ENCODE results near the gene BMP8A. TPM values are rescaled to one million over a fixed set of nuclear protein-coding genes. Genes with fewer than 3 reads are reported as not detected.
"Not testable (repeated sequence)": the region's sequence is repeated elsewhere in the genome, so short reads cannot be mapped to it uniquely, and the experiment has no call there.

BMP8A gene
- total and polyA plus RNA-seq, 2 donors from 2014 or later: 1.2 TPM; not detected in 1

- no peak overlapping the region for H3K9ac ChIP-seq (ENCODE audit: low read length in 3 of 3)
- H3K9me3 ChIP-seq (ENCODE audit: control insufficient read depth in 2 of 3, insufficient read depth in 1 of 3, low read length in 3 of 3): no peaks in the 10 kb centered on the region
- no peak for FAIRE-seq
- TF ChIP-seq CTCF (IDR thresholded peaks at IDR 0.05; ENCODE audit: borderline replicate concordance, extremely low read depth, insufficient read depth): no peak
- H3K4me3 ChIP-seq (ENCODE audit: low read length in 3 of 3): no peak overlapping the region
- intact Hi-C loops (cut with DNase I): no loop called here
- H3K27me3 ChIP-seq (ENCODE audit: control insufficient read depth, insufficient read depth, low read length): no peaks in the 10 kb centered on the region
- H3K4me1 ChIP-seq (ENCODE audit: control insufficient read depth in 2 of 3, insufficient read depth in 2 of 3, low read depth in 1 of 3, low read length in 3 of 3): no peaks in the 10 kb centered on the region
- H3K27ac ChIP-seq (ENCODE audit: low read depth in 2 of 2, low read length in 2 of 2): no peak overlapping the region
- DNase-seq: peak in 4 of 5 donors; percentile 32 to 91 (median 62)
- H3K36me3 ChIP-seq (ENCODE audit: control insufficient read depth in 2 of 3, insufficient read depth in 3 of 3, low read length in 3 of 3): no peaks in the 10 kb centered on the region
Observed at GRCh38 chr1:39499668-39500067, 8.2 kb downstream of the BMP8A start.

DNA sequence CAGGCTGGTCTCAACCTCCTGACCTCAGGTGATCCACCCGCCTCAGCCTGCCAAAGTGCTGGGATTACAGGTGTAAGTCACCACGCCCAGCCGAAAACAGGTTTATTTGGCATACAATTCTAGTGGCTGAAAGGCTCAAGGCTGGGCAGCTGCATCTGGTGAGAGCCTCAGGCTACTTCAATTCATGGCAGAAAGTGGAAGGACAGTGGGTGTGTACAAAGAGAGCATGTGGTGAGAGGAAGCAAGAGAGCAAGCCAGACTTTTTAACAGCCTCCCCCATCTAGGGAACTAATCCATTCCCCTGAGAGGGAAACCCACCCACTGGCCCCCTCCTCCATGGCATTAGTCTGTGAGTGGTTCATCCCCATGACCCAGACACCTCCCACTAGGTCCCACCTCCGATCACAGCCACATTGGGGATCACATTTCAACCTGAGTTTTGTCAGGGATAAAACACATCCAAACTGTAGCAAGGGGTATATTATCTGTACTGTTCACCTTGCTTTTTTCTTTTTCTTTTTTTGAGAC lies 9.5 kb downstream of the BMP8A start:
- DNase-seq: no peak
- FAIRE-seq: no peak
- no peak overlapping the region for H3K9ac ChIP-seq (ENCODE audit: low read length in 3 of 3)
- H3K4me3 ChIP-seq (ENCODE audit: low read length in 3 of 3): no peak overlapping the region
- no peaks in the 10 kb centered on the region for H3K36me3 ChIP-seq (ENCODE audit: control insufficient read depth in 2 of 3, insufficient read depth in 3 of 3, low read length in 3 of 3)
- no peaks in the 10 kb centered on the region for H3K9me3 ChIP-seq (ENCODE audit: control insufficient read depth in 2 of 3, insufficient read depth in 1 of 3, low read length in 3 of 3)
- intact Hi-C loops (cut with DNase I): no loop called here
- no peaks in the 10 kb centered on the region for H3K27me3 ChIP-seq (ENCODE audit: control insufficient read depth, insufficient read depth, low read length)
- TF ChIP-seq CTCF (IDR thresholded peaks at IDR 0.05; ENCODE audit: borderline replicate concordance, extremely low read depth, insufficient read depth): no peak
- H3K4me1 ChIP-seq (ENCODE audit: control insufficient read depth in 2 of 3, insufficient read depth in 2 of 3, low read depth in 1 of 3, low read length in 3 of 3): no peaks in the 10 kb centered on the region
- H3K27ac ChIP-seq (ENCODE audit: low read depth in 2 of 2, low read length in 2 of 2): no peak overlapping the region

GRCh38 chr1:39501666-39502065 lies 10.2 kb downstream of the BMP8A start:
- intact Hi-C loops (cut with DNase I): no loop called here
- H3K27ac ChIP-seq (ENCODE audit: low read depth in 2 of 2, low read length in 2 of 2): no peak overlapping the region
- H3K9ac ChIP-seq (ENCODE audit: low read length in 3 of 3): no peak overlapping the region
- DNase-seq: no peak
- no peaks in the 10 kb centered on the region for H3K27me3 ChIP-seq (ENCODE audit: control insufficient read depth, insufficient read depth, low read length)
- no peaks in the 10 kb centered on the region for H3K4me1 ChIP-seq (ENCODE audit: control insufficient read depth in 2 of 3, insufficient read depth in 2 of 3, low read depth in 1 of 3, low read length in 3 of 3)
- no peaks in the 10 kb centered on the region for H3K36me3 ChIP-seq (ENCODE audit: control insufficient read depth in 2 of 3, insufficient read depth in 3 of 3, low read length in 3 of 3)
- no peak for FAIRE-seq
- H3K4me3 ChIP-seq (ENCODE audit: low read length in 3 of 3): no peak overlapping the region
- no peaks in the 10 kb centered on the region for H3K9me3 ChIP-seq (ENCODE audit: control insufficient read depth in 2 of 3, insufficient read depth in 1 of 3, low read length in 3 of 3)
- TF ChIP-seq CTCF (IDR thresholded peaks at IDR 0.05; ENCODE audit: borderline replicate concordance, extremely low read depth, insufficient read depth): no peak

DNA sequence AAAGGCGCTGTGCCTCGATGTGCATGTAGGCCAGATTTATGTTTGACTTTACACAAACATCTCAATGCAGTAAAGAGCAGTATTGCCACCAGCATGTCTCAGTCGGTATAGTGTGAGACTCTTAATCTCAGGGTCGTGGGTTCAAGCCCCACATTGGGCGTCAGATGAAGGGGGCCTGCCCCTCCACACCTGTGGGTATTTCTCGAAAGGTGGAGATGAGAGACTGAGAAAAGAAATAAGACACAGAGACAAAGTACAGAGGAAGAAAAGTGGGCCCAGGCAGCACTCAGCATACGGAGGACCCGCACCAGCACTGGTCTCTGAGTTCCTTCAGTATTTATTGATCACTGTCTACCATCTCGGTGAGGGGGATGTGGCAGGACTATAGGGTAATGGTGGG lies 13.0 kb downstream of the BMP8A start:
- H3K36me3 ChIP-seq (ENCODE audit: control insufficient read depth in 2 of 3, insufficient read depth in 3 of 3, low read length in 3 of 3); H3K9me3 ChIP-seq (ENCODE audit: control insufficient read depth in 2 of 3, insufficient read depth in 1 of 3, low read length in 3 of 3); H3K4me3 ChIP-seq (ENCODE audit: low read length in 3 of 3); DNase-seq; H3K9ac ChIP-seq (ENCODE audit: low read length in 3 of 3); H3K27me3 ChIP-seq (ENCODE audit: control insufficient read depth, insufficient read depth, low read length); FAIRE-seq; H3K27ac ChIP-seq (ENCODE audit: low read depth in 2 of 2, low read length in 2 of 2); intact Hi-C loops (cut with DNase I); H3K4me1 ChIP-seq (ENCODE audit: control insufficient read depth in 2 of 3, insufficient read depth in 2 of 3, low read depth in 1 of 3, low read length in 3 of 3): not testable (repeated sequence)

Measured in kidney (tissue), 14 donors.